ENCODE measurements around the gene TSGA10IP.
A peak's percentile ranks its signal among the peaks of the same experiment; 100 is the strongest.

Gene TSGA10IP

GRCh38 chr11:65934014-65934413 lies 11.3 kb upstream of the TSGA10IP start:
- DNase-seq (ENCODE audit: low read depth in 1 of 2, low spot score in 1 of 2): no peak
- no peak for TF ChIP-seq CTCF (IDR thresholded peaks at IDR 0.05; ENCODE audit: insufficient read depth, low read length)
- TF ChIP-seq SPI1 (IDR thresholded peaks at IDR 0.05; ENCODE audit: borderline replicate concordance, low read depth): no peak
- TF ChIP-seq GABPA (IDR thresholded peaks at IDR 0.05; ENCODE audit: low read depth): no peak
- no peak for TF ChIP-seq POLR2AphosphoS5 (IDR thresholded peaks at IDR 0.05; ENCODE audit: low read depth)
- no peak for TF ChIP-seq REST (IDR thresholded peaks at IDR 0.05; ENCODE audit: insufficient replicate concordance, low read depth)
- H3K27me3 ChIP-seq (ENCODE audit: insufficient read depth, poor library complexity, severe bottlenecking): no peaks in the 10 kb centered on the region
- H3K27ac ChIP-seq (replicated peaks): no peak overlapping the region
- H3K4me3 ChIP-seq (replicated peaks; ENCODE audit: insufficient read depth, low read length): no peak overlapping the region

GRCh38 chr11:65937766-65938165 lies 7.5 kb upstream of the TSGA10IP start:
- TF ChIP-seq POLR2AphosphoS5 (IDR thresholded peaks at IDR 0.05; ENCODE audit: low read depth) (no peak), SPI1 (IDR thresholded peaks at IDR 0.05; ENCODE audit: borderline replicate concordance, low read depth) (no peak), REST (IDR thresholded peaks at IDR 0.05; ENCODE audit: insufficient replicate concordance, low read depth) (no peak), GABPA (IDR thresholded peaks at IDR 0.05; ENCODE audit: low read depth) (no peak), CTCF (IDR thresholded peaks at IDR 0.05; ENCODE audit: insufficient read depth, low read length) (no peak)
- Histone ChIP-seq H3K27me3 (ENCODE audit: insufficient read depth, poor library complexity, severe bottlenecking) (no peaks in the 10 kb centered on the region), H3K4me3 (replicated peaks; ENCODE audit: insufficient read depth, low read length) (no peak overlapping the region), H3K27ac (replicated peaks) (no peak overlapping the region)
- no peak for DNase-seq (ENCODE audit: low read depth in 1 of 2, low spot score in 1 of 2)

- Histone ChIP-seq H3K27ac (replicated peaks) (peak overlapping the region; percentile 82), H3K4me3 (replicated peaks; ENCODE audit: insufficient read depth, low read length) (no peak overlapping the region), H3K27me3 (ENCODE audit: insufficient read depth, poor library complexity, severe bottlenecking) (no peaks in the 10 kb centered on the region)
- no peak for TF ChIP-seq SPI1 (IDR thresholded peaks at IDR 0.05; ENCODE audit: borderline replicate concordance, low read depth)
- TF ChIP-seq POLR2AphosphoS5 (IDR thresholded peaks at IDR 0.05; ENCODE audit: low read depth): no peak
- DNase-seq (ENCODE audit: low read depth in 1 of 2, low spot score in 1 of 2): no peak
These were observed 3.5 kb upstream of the TSGA10IP start for GRCh38 chr11:65941720-65942310.

GRCh38 chr11:65942531-65942930 lies 2.7 kb upstream of the TSGA10IP start:
- H3K27ac ChIP-seq (replicated peaks): no peak overlapping the region
- no peaks in the 10 kb centered on the region for H3K27me3 ChIP-seq (ENCODE audit: insufficient read depth, poor library complexity, severe bottlenecking)
- TF ChIP-seq CTCF (IDR thresholded peaks at IDR 0.05; ENCODE audit: insufficient read depth, low read length) (no peak), REST (IDR thresholded peaks at IDR 0.05; ENCODE audit: insufficient replicate concordance, low read depth) (no peak), POLR2AphosphoS5 (IDR thresholded peaks at IDR 0.05; ENCODE audit: low read depth) (no peak), GABPA (IDR thresholded peaks at IDR 0.05; ENCODE audit: low read depth) (no peak), SPI1 (IDR thresholded peaks at IDR 0.05; ENCODE audit: borderline replicate concordance, low read depth) (no peak)
- no peak overlapping the region for H3K4me3 ChIP-seq (replicated peaks; ENCODE audit: insufficient read depth, low read length)
- DNase-seq (ENCODE audit: low read depth in 1 of 2, low spot score in 1 of 2): no peak

All from HL-60 (cell line).